Stimulated activated memory B cell treated with anti-CD40 and anti-IgM and Interleukin-4, amounts not matched to agents 10 μg/mL and 1 μg/mL and 100 μg/mL, for 72 hours (primary cell): ENCODE results near the gene CDK14.

Experiments used
- ATAC-seq: fragments of 150-1000 bp; cut with Tn5 transposase; 2 replicates; pipeline ENCODE4 v1.10.0; 2021
- H3K27ac Mint-ChIP-seq: one replicate; pipeline ENCODE4 v1.8.0; 2022; ENCODE audit warnings: mild to moderate bottlenecking, mixed read lengths
- H3K27me3 Mint-ChIP-seq: one replicate; pipeline ENCODE4 v1.8.0; 2022; ENCODE audit warnings: mixed read lengths
- H3K36me3 Mint-ChIP-seq: one replicate; pipeline ENCODE4 v1.8.0; 2022; ENCODE audit warnings: mixed read lengths
- H3K4me1 Mint-ChIP-seq: one replicate; pipeline ENCODE4 v1.8.0; 2022; ENCODE audit warnings: mixed read lengths
- H3K4me3 Mint-ChIP-seq: one replicate; pipeline ENCODE4 v1.8.0; 2022; ENCODE audit warnings: mild to moderate bottlenecking, moderate library complexity, mixed read lengths
- H3K9me3 Mint-ChIP-seq: one replicate; pipeline ENCODE4 v1.8.0; 2022; ENCODE audit warnings: mixed read lengths

Gene CDK14

DNA sequence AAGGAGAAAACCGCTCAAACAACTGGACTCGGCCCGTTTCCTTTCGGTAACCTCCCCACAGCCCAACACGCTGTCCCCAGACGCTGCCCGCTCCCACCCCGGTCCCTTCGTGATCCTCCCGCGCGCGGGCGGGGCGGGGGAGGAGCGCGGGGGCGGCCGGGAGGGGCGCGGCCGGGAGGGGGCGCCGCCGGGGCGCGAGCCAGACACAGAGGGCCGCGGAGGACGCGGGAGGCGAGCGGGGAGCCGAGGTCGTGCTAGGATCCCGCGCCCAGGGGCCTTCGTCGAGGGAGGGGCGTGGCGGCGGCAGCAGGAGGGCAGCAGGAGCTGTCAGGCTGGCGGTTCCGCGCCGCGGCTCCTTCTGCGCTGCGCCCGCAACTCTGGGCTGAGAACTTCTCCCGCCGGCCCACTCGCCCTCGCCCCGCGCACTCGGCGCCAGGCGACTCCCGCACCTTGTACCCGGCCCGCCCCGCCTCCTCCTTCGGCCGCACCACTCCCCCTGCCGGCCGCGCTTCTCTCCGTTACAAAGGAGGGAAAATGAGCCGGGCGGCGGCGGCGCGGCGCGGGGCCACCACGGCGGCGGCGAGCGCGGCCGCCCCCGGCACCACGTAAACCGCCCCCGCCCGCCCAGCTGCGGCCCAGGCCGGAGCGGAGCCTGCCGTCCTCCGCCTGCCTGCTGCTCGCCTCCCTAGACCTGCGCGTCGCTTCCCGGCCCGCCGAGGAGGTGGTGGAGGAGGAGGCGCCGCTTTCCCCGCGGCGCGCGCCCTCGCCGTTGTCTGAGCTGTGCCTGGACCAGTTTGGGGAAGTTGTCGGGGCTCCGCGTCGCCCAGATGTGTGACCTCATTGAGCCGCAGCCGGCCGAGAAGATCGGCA is at the start of gene CDK14:
CDK14 (plus strand) TSS at position 521 of the 870 bp plus-strand sequence; CDS start at position 828, 307 bp downstream.
- H3K27ac Mint-ChIP-seq, result peak within 1 kb of the TSS; percentile 91
- H3K4me3 Mint-ChIP-seq, result peak within 1 kb of the TSS; percentile 91
- H3K4me1 Mint-ChIP-seq, result peaks cover 56% of the 10 kb centered on the region
- no peaks in the 10 kb centered on the region for H3K27me3 Mint-ChIP-seq
- ATAC-seq, result peak; percentile 90
- H3K36me3 Mint-ChIP-seq, result no peaks in the 10 kb centered on the region
- no peaks in the 10 kb centered on the region for H3K9me3 Mint-ChIP-seq

DNA sequence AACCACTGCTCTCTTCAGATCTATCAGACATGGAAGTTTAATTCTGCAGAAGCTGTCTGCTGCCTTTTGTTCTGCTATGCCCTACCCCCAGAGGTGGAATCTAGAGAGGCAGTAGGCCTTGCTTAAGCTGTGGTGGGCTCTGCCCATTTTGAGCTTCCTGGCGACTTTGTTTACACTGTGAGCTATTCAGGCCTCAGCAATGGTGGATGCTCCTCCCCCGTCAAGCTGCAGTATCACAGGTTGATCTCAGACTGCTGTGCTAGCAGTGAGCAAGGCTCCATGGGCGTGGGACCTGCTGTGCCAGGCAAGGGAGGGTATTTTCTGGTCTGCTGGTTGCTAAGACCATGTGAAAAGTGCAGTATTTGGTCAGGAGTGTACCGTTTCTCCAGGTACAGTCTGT is 45.1 kb upstream of the CDK14 start:
- Mint-ChIP-seq H3K36me3 (no peaks in the 10 kb centered on the region), H3K9me3 (no peaks in the 10 kb centered on the region), H3K27ac (no peak overlapping the region), H3K4me3 (no peak overlapping the region), H3K27me3 (no peaks in the 10 kb centered on the region), H3K4me1 (no peaks in the 10 kb centered on the region)
- no peak for ATAC-seq

DNA sequence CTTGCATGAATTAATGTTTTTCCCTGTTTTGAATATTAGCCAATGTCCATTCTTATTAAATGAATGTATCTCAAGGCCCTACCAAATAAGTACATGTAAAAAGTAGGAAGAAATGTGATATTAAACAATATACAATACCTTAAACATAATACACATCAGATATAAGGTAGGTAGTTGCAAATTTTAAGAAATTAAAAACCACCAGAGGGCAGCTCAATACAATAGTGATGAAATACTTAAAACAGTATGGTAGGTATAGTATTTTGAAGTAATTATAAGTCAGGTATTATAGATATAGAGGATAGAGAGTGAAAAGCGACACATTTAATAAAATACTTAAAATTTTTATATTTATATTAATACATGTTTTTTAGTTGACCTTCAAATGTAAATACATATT is 43.6 kb upstream of the CDK14 start:
- Mint-ChIP-seq H3K4me3 (no peak overlapping the region), H3K4me1 (no peaks in the 10 kb centered on the region), H3K36me3 (no peaks in the 10 kb centered on the region), H3K27ac (no peak overlapping the region), H3K9me3 (no peaks in the 10 kb centered on the region), H3K27me3 (no peaks in the 10 kb centered on the region)
- no peak for ATAC-seq

DNA sequence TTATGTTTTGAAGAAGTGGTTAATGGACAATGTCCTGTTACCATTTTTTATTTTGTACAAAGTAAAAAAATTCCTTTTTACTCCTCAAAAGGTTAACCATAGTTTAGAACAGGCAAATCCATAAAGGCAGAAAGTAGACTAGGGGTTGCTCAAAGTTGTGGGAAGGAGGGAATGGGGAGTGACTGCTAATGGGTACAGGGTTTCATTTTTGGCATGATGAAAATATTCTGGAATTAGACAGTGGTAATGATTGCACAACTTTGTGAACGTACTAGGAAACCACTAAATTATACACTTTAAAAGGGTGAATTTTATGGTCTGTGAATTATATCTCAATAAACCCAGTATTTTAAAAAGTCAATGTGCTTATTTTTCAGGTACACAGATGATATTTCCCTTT is 35.4 kb upstream of the CDK14 start:
- H3K36me3 Mint-ChIP-seq, result no peaks in the 10 kb centered on the region
- H3K4me1 Mint-ChIP-seq, result no peaks in the 10 kb centered on the region
- H3K27me3 Mint-ChIP-seq, result no peaks in the 10 kb centered on the region
- no peak overlapping the region for H3K27ac Mint-ChIP-seq
- no peak overlapping the region for H3K4me3 Mint-ChIP-seq
- no peaks in the 10 kb centered on the region for H3K9me3 Mint-ChIP-seq
- no peak for ATAC-seq

DNA sequence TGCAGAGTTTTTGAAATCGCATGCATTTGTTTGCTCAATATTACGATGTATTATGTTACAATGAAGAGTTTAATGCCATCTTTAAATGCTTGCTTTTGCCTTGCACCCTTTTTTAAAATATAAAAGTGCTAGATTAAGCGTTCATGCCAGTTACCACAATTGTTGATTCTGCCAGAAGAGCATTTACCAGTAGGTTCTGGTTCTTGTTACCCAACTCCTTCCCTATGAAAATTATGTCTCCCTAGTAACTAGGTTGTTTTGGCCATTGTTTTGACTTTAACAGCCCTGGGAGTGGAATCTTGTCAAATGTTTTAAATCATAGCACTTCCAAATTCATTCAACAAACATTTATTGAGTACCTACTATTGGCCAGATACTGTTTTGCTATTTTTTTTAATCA is 32.8 kb upstream of the CDK14 start:
- ATAC-seq, result no peak
- peaks cover 13% of the 10 kb centered on the region for H3K4me1 Mint-ChIP-seq
- H3K4me3 Mint-ChIP-seq, result no peak overlapping the region
- H3K36me3 Mint-ChIP-seq, result peaks cover 6% of the 10 kb centered on the region
- H3K27me3 Mint-ChIP-seq, result no peaks in the 10 kb centered on the region
- H3K9me3 Mint-ChIP-seq, result peaks cover 2% of the 10 kb centered on the region
- H3K27ac Mint-ChIP-seq, result no peak overlapping the region

DNA sequence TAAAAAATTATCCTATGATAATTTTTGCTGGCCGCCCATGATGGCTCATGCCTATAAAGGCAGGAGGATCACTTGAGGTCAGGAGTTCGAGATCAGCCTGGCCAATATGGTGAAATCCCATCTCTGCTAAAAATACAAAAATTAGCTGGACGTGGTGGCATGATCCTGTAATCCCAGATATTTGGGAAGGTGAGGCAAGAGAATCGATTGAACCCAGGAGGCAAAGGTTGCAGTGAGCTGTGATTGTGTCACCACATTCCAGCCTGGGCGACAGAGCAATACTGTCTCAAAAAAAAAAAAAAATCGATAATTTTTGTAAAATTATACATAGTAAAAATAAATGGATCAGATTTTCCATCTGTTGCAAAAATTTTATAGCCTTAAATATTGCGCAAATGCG is 31.7 kb upstream of the CDK14 start:
- Mint-ChIP-seq H3K9me3 (peaks cover 2% of the 10 kb centered on the region), H3K27ac (no peak overlapping the region), H3K27me3 (no peaks in the 10 kb centered on the region), H3K4me3 (no peak overlapping the region), H3K36me3 (peaks cover 6% of the 10 kb centered on the region), H3K4me1 (peaks cover 24% of the 10 kb centered on the region)
- ATAC-seq, result no peak

DNA sequence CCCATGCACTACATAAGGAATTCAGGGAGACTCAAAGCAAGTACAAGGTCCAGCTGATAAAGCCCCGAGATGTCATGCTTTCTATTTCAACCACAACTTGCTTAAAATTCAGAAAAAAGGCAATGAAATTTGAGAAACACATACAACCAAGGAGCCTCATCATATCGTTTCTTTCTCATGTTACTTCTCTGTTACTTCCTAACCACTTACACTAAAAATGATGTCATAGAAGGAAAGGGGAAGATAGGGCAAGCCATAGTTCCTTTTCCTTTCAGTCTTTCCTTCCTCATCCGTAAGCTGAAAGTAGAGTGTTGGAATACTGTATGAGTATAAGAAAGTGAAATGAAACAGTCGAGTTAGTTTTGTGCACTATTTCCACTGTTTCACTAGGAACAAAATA is 27.9 kb upstream of the CDK14 start:
- no peak overlapping the region for H3K27ac Mint-ChIP-seq
- ATAC-seq, result no peak
- H3K4me1 Mint-ChIP-seq, result peaks cover 32% of the 10 kb centered on the region

DNA sequence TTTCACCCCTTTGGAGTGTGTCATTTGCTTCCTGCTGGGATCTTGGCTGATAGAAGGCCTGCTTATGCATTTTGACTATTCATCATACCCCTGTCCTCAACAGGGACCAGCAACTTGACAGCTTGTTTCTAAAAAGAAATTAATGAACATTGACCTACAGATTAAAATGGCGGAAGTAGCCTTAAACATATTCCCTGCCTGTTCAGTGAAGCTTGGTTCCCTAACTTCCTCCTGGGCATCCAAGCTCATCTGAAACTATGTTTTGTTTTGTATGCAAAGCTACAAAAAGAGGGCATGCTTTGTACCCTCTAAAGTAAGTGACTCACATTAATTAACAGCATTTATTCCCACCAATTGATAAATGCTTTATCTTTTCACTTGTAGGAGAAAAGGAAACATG is 26.8 kb upstream of the CDK14 start:
- Mint-ChIP-seq H3K4me3 (no peak overlapping the region), H3K36me3 (peaks cover 6% of the 10 kb centered on the region), H3K27ac (peak overlapping the region; percentile 73), H3K4me1 (peaks cover 32% of the 10 kb centered on the region), H3K27me3 (no peaks in the 10 kb centered on the region), H3K9me3 (peaks cover 2% of the 10 kb centered on the region)
- ATAC-seq, result no peak

More for the DNA sequence above, 27.9 kb upstream of the CDK14 start:
- Mint-ChIP-seq H3K36me3 (peaks cover 6% of the 10 kb centered on the region), H3K27me3 (no peaks in the 10 kb centered on the region), H3K4me3 (no peak overlapping the region), H3K9me3 (peaks cover 2% of the 10 kb centered on the region)

DNA sequence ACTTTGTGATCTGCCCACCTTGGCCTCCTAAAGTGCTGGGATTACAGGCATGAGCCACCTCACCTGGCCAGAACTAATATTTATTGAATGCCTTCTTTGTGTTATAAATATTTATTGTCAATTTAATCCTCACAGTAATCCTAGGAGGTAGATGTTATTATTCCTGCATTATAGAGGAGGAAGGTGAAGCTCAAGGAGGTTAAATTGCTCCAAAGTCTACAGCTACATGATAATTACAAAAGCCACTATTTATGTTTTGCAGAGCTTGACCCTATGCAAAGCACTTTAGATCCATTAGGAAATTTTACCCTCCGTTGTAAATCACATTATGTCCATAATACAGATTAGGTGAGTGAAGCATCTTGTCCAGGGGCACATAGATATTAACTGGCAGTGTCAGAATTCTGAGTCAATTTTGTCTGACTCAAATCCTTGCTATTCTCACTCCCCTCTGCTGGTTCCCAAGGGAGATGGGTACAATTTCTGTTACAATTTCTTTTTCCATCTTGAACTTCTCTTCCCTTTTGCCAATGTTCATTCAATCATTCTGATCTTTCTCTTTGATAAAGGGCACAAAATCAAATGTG is 25.7 kb upstream of the CDK14 start:
- no peak for ATAC-seq
- Mint-ChIP-seq H3K4me1 (peaks cover 32% of the 10 kb centered on the region), H3K36me3 (peaks cover 6% of the 10 kb centered on the region), H3K27me3 (no peaks in the 10 kb centered on the region), H3K27ac (no peak overlapping the region), H3K4me3 (no peak overlapping the region), H3K9me3 (peaks cover 2% of the 10 kb centered on the region)

DNA sequence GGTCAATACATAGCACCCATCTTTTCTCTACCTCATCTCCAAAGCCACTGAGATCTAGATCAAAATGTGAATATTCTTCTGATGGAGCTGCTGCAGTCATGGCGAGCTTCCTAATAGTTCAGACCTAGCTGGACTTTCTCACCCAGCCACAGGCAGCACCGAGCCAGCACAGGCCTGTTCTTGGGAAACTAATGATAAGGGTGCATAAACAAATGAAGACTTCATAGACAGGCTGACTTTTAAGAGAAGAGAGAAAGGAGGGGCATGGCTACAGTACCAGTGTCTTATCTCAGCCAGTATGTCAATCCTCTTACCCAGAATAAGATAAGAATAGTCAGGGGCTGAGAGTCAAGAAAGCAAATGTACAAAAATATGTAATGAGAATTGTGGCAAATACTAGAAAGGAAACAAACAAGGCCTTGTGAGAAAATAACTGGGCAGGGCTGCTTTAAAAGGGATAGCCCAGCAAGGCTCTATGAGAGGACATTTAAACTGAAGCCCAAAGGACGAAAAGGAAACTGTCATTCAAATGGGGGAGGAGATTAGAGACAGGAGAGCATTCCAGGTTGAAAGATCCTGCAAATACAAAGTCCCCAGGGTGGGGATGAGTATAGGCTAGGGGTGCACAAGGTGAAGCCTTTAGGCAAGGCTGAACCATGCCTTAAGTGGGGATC is 21.8 kb upstream of the CDK14 start:
- H3K9me3 Mint-ChIP-seq, result no peaks in the 10 kb centered on the region
- H3K27me3 Mint-ChIP-seq, result no peaks in the 10 kb centered on the region
- no peak overlapping the region for H3K4me3 Mint-ChIP-seq
- H3K36me3 Mint-ChIP-seq, result no peaks in the 10 kb centered on the region
- peaks cover 10% of the 10 kb centered on the region for H3K4me1 Mint-ChIP-seq
- H3K27ac Mint-ChIP-seq, result no peak overlapping the region
- no peak for ATAC-seq

DNA sequence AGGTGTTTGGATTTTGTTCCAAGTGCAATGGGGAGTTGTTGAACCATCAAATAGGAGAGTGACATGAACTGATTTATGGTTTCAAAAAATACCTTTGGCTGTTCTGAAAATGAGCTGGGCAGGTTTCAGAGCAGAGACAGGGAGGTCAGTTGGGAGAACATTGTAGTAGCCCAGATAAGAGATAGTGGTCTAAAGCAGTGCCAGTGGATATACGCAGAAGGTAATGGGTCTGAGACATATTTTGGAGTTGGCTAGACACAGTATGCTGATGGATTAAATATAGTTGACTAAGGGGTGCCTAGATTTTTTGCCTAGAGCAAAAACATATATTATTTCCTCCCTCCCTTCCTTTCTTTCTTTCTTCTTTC is 21.3 kb upstream of the CDK14 start:
- no peaks in the 10 kb centered on the region for H3K27me3 Mint-ChIP-seq
- peaks cover 5% of the 10 kb centered on the region for H3K4me1 Mint-ChIP-seq
- H3K9me3 Mint-ChIP-seq, result no peaks in the 10 kb centered on the region
- no peaks in the 10 kb centered on the region for H3K36me3 Mint-ChIP-seq
- no peak overlapping the region for H3K4me3 Mint-ChIP-seq
- no peak for ATAC-seq
- no peak overlapping the region for H3K27ac Mint-ChIP-seq

DNA sequence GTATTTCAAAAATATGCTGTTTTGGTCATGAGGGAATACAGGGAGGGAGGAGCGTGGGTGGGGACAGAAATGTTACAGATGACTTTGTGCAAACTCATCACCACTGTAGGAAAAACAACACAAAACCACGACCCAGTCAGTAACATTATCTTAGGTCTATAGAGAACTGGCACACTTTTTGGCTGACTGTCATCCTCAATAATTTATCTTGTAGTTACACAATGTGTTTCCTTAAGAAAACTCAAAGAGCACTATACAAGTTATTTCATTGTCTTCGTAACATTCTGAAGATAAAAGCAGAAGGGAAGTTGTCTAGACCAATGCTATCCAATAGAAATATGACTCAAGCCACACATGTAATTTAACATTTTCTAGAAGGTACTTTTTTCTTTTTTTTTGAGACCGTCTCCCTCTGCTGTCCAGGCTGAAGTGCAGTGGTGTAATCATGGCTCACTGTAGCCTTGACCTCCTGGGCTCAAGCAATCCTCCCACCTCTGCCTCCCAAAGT is 16.9 kb upstream of the CDK14 start:
- Mint-ChIP-seq H3K4me3 (no peak overlapping the region), H3K36me3 (no peaks in the 10 kb centered on the region), H3K27me3 (no peaks in the 10 kb centered on the region), H3K4me1 (peaks cover 1% of the 10 kb centered on the region), H3K27ac (no peak overlapping the region), H3K9me3 (no peaks in the 10 kb centered on the region)
- peak; percentile 56 for ATAC-seq

DNA sequence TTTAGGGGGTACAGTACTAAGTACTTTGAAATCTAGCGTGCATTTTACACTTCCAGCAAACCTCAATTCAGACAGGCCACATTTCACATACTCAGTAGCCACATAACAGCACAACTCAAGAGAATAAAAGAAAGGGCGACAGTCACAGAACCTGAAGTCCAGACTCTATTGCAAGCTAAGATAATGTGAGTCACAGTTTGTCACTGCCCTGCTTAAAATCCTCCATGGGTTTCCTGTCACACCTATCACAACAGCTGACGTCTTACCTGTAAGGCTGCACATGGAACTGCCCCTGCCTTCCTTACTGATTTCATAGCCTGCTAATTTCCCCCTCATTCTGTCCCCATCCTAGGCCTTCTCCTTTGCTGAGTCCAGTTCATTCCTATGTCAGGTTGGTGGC is 16.1 kb upstream of the CDK14 start:
- no peak overlapping the region for H3K4me3 Mint-ChIP-seq
- peak overlapping the region; percentile 41 for H3K27ac Mint-ChIP-seq
- H3K4me1 Mint-ChIP-seq, result peaks cover 9% of the 10 kb centered on the region
- ATAC-seq, result no peak
- no peaks in the 10 kb centered on the region for H3K9me3 Mint-ChIP-seq
- H3K36me3 Mint-ChIP-seq, result no peaks in the 10 kb centered on the region
- H3K27me3 Mint-ChIP-seq, result no peaks in the 10 kb centered on the region

DNA sequence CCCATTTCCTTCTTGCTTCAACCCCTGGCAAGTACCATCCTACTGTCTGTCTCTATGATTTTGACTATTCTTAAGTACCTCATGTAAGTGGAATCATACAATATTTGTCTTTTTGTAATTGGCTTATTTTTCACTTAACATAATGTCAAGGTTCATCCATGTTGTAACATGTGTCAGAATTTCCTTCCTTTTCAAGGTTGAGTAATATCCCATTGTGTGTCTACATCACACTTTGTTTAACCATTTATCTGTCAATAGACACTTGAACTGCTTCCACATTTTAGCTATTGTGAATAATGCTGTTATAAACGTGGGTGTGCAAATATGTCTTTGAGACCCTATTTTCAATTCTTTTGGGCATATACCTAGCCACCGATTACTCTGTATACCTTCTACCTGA is 14.0 kb upstream of the CDK14 start:
- H3K27ac Mint-ChIP-seq, result no peak overlapping the region
- no peaks in the 10 kb centered on the region for H3K27me3 Mint-ChIP-seq
- no peaks in the 10 kb centered on the region for H3K9me3 Mint-ChIP-seq
- ATAC-seq, result no peak
- H3K4me1 Mint-ChIP-seq, result peaks cover 11% of the 10 kb centered on the region
- no peak overlapping the region for H3K4me3 Mint-ChIP-seq
- H3K36me3 Mint-ChIP-seq, result no peaks in the 10 kb centered on the region

DNA sequence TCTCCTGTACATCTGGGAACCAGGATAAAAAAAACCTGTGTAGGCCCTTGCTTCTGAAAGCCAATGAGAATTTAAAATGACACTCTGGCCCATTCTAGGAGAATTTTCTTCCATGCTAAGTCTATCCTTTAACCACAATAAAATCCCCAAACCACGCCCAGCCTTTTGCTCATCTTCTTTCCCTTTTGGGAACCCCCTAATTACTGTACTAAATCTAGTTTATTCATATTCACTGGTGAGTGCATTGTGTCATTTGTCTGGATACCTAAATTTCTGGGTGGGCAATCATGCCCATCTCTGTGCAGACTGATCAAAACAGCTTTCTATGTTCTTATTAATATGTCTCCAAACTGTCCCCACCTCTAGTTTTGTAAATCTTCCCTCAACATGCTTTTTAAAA is 11.7 kb upstream of the CDK14 start:
- ATAC-seq, result no peak
- peaks cover 11% of the 10 kb centered on the region for H3K4me1 Mint-ChIP-seq
- no peak overlapping the region for H3K4me3 Mint-ChIP-seq
- no peaks in the 10 kb centered on the region for H3K27me3 Mint-ChIP-seq
- no peaks in the 10 kb centered on the region for H3K36me3 Mint-ChIP-seq
- H3K9me3 Mint-ChIP-seq, result no peaks in the 10 kb centered on the region
- no peak overlapping the region for H3K27ac Mint-ChIP-seq
